ENCODE measurements around the gene RAP1A.

GRCh38 chr1:111665497-111665896 is 45.9 kb downstream of the RAP1A start:
- TF ChIP-seq CTCF (IDR thresholded peaks at IDR 0.05) (no peak), REST (IDR thresholded peaks at IDR 0.05; ENCODE audit: insufficient read depth in 1 of 2, low read depth in 2 of 2, low read length in 1 of 2) (no peak), POLR2AphosphoS5 (IDR thresholded peaks at IDR 0.05; ENCODE audit: low read depth, low read length) (no peak), TCF7L2 (IDR thresholded peaks at IDR 0.05; ENCODE audit: low read depth, low read length) (no peak)
